ENCODE data around the gene CPXM2. TPM values are rescaled to one million over a fixed set of nuclear protein-coding genes. Genes with fewer than 3 reads are reported as not detected.

Gene CPXM2
- total RNA-seq, 1 donor from 2014 or later = not detected

DNA sequence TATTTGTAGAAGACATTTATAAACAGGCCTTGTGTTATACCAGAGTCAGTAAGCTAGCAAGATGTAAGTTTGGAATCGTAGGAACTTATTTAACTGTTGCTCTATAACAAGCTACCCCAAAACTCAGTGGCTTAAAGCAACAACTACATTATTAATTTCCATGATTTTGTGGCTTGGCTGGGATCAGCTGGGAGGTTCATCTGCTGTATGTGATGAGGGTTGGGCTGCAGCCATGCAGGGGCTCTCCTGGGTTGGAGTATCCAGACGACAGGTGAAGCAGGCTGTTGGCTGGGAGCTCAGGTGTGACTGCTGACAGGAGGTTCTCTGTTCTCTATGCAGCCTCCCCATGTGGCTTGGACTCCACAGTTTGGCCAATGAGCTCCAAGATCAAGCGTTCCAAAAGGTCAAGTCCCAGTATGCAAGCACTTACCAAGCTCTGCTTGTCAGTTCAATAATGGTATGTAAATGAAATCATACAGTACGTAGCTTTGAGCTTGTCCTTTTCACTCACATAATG is 173.0 kb downstream of the CPXM2 start:
- intact Hi-C loops (cut with micrococcal nuclease) = no loop called here
- Mint-ChIP-seq H3K27me3 (no peaks in the 10 kb centered on the region), H3K27ac (no peak overlapping the region), H3K4me1 (no peaks in the 10 kb centered on the region), H3K36me3 (ENCODE audit: low read depth) (no peaks in the 10 kb centered on the region), H3K9me3 (no peaks in the 10 kb centered on the region), H3K4me3 (no peak overlapping the region)
- no peak for DNase-seq

DNA sequence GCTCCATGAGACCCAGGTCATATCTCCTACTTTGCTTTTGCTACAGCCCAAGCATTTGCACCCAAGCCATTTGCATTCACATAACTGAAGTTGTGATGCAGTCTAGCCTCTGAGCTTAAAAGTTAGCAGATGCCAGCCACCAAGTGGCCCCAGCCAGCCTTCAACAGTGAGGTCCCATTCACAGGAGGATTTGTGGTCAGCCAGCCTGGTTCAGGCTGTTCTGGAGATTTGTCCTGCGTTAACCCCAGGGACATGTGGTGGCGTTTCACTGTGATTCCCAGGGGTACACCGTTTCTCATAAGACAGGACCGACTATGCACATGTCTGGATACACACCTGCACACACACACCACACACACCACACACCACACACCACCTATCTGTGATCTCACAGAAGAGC is 174.3 kb downstream of the CPXM2 start:
- intact Hi-C loops (cut with micrococcal nuclease) = no loop called here
- no peaks in the 10 kb centered on the region for H3K36me3 Mint-ChIP-seq (ENCODE audit: low read depth)
- H3K4me1 Mint-ChIP-seq = no peaks in the 10 kb centered on the region
- no peak overlapping the region for H3K27ac Mint-ChIP-seq
- peaks cover 3% of the 10 kb centered on the region for H3K27me3 Mint-ChIP-seq
- no peaks in the 10 kb centered on the region for H3K9me3 Mint-ChIP-seq
- H3K4me3 Mint-ChIP-seq = no peak overlapping the region
- no peak for DNase-seq

DNA sequence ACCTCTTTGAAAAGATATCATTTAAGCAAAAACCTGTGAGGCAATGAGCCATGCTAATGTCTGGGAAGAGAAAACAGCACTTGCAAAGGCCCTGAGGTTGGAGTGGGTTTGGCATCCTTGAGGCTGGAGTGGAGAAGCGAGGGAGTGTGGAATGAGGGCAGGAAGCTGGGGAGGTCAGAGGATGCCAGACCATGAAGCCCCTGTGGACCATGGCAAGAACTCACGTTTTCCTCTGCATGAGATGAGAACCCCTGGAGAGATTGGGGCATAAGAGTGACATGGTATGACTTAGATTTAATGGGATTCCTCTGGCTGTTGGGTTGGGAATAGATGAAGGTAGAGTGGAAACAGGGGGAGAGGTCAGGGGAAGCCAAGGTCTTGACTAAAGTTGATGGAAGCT is 176.1 kb downstream of the CPXM2 start:
- no peaks in the 10 kb centered on the region for H3K36me3 Mint-ChIP-seq (ENCODE audit: low read depth)
- no peaks in the 10 kb centered on the region for H3K9me3 Mint-ChIP-seq
- no peak overlapping the region for H3K27ac Mint-ChIP-seq

DNA sequence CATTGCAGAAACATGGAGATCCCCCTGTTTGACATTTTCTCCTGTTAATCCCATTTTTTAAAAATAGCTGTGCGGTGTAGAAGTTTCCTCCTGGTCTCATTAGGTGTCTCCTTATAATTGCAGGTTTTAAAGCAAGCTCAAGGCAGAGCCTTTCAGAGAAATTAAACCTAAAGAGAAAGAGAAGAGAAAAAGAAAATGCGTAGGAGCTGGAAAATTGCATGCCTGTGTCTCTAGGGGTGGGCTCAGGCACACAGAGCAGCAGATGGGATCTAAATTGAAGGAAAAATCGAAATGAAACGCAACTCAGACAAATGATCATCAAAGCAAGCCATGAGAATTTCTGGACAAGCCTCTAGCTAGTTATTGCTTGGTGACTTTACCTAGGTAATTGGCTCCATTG is 185.4 kb downstream of the CPXM2 start:
- DNase-seq = no peak
- H3K4me3 Mint-ChIP-seq = no peak overlapping the region
- intact Hi-C loops (cut with micrococcal nuclease) = no loop called here
- no peaks in the 10 kb centered on the region for H3K9me3 Mint-ChIP-seq
- no peak overlapping the region for H3K27ac Mint-ChIP-seq
- no peaks in the 10 kb centered on the region for H3K36me3 Mint-ChIP-seq (ENCODE audit: low read depth)
- H3K4me1 Mint-ChIP-seq = no peaks in the 10 kb centered on the region
- H3K27me3 Mint-ChIP-seq = no peaks in the 10 kb centered on the region

More for the DNA sequence above, 176.1 kb downstream of the CPXM2 start:
- H3K4me1 Mint-ChIP-seq = no peaks in the 10 kb centered on the region
- peaks cover 4% of the 10 kb centered on the region for H3K27me3 Mint-ChIP-seq
- no peak overlapping the region for H3K4me3 Mint-ChIP-seq
- intact Hi-C loops (cut with micrococcal nuclease) = no loop called here
- no peak for DNase-seq

DNA sequence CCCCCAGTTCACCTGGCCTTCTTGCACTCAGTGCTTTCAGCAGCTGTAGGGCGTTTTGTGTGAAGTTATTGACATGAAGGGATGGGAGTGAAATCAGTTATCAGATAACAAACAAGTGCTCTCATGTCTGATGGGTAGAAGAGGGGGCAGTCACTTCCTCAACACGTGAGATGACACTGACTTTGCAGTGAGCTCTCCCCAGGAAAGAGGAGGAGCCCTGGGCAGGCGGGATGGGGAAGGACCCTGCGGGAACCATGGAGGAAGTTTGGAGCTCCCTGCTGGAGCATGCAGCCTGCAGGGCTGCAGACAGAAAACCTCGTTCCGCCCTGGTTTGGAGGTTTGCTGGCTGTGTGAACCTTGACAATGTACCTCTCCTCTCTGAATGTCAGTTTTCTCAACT is 186.8 kb downstream of the CPXM2 start:
- Mint-ChIP-seq H3K4me1 (no peaks in the 10 kb centered on the region), H3K4me3 (no peak overlapping the region), H3K27ac (no peak overlapping the region), H3K36me3 (ENCODE audit: low read depth) (no peaks in the 10 kb centered on the region), H3K27me3 (no peaks in the 10 kb centered on the region), H3K9me3 (no peaks in the 10 kb centered on the region)
- no peak for DNase-seq
- intact Hi-C loops (cut with micrococcal nuclease) = no loop called here

DNA sequence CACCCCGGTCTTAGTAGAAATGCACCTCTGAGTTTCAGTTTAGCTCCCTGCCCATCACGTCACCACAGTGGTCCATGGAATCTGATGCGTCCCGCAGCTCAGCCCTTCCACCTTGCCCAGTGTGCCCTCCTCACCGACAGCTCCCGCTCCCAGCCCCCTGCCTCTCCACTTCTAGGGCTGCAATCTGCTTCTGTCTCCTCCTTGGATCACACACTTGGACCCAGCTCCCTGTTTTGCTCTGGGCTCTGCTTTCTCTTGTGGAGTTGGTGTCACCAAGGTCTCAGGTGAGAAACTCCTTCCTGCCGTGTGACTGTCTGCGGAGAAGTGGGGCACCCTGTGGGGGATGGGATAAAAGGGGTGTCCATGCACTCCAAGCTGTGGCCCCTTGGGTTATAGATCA is 187.5 kb downstream of the CPXM2 start:
- Mint-ChIP-seq H3K4me1 (no peaks in the 10 kb centered on the region), H3K27me3 (no peaks in the 10 kb centered on the region), H3K9me3 (no peaks in the 10 kb centered on the region), H3K27ac (no peak overlapping the region), H3K36me3 (ENCODE audit: low read depth) (no peaks in the 10 kb centered on the region), H3K4me3 (no peak overlapping the region)
- intact Hi-C loops (cut with micrococcal nuclease) = no loop called here
- DNase-seq = no peak

DNA sequence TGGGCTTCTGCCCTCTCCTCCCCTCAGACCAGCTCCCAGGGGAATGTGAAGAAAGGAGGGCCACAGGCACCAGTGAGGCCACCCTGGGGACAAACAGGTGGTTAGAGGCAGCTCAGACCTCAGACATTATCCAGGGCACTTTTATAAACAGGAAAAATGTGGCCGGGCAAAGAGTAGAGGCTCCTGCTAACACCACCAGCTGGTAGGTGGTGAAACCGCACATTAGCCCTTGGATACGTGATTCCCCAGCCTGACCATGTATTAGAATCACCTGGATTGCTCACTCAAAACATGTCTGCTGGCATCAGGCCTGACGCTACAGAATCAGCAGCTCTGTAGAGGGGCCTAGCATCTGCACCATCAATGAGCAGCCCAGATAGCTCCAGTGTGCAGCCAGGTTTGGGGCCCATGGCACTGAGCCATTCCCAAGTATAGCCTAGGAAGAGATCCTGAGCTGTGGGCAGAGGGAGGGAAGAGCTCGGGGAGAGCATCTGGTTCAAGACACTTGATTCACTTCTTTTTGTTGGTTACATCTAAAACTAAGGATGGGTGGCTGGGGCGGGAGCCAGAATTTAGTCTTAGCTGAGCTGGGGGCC is 188.3 kb downstream of the CPXM2 start:
- Mint-ChIP-seq H3K9me3 (no peaks in the 10 kb centered on the region), H3K27me3 (no peaks in the 10 kb centered on the region), H3K4me1 (no peaks in the 10 kb centered on the region), H3K4me3 (no peak overlapping the region), H3K27ac (no peak overlapping the region), H3K36me3 (ENCODE audit: low read depth) (no peaks in the 10 kb centered on the region)
- intact Hi-C loops (cut with micrococcal nuclease) = no loop called here
- no peak for DNase-seq

Other genes with a start within 250 kb of the CPXM2 start
- gene GPR26, start 225.5 kb downstream of the CPXM2 start, total RNA-seq = not detected in 2 replicates
- 0.16 and 0.36 TPM in 2 replicates for gene CHST15, start 201.8 kb upstream of the CPXM2 start, total RNA-seq

All from activated CD4-positive, alpha-beta T cell treated with anti-CD3 and anti-CD28 coated beads, Interleukin-2, amount 10 ng/mL, durations not matched to agents 24 days and 14 days (primary cell).